Fibroblast of gingiva (primary cell): ENCODE measurements around the gene CASP14.
"Not testable (repeated sequence)": the region's sequence is repeated elsewhere in the genome, so short reads cannot be mapped to it uniquely, and the experiment has no call there.

ENCODE experiments used
- DNase-seq: peaks from one replicate; pipeline ENCODE4 v3.0.0-alpha.2; 2011; ENCODE audit warnings: low read depth

Gene CASP14, protein sequence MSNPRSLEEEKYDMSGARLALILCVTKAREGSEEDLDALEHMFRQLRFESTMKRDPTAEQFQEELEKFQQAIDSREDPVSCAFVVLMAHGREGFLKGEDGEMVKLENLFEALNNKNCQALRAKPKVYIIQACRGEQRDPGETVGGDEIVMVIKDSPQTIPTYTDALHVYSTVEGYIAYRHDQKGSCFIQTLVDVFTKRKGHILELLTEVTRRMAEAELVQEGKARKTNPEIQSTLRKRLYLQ

DNA sequence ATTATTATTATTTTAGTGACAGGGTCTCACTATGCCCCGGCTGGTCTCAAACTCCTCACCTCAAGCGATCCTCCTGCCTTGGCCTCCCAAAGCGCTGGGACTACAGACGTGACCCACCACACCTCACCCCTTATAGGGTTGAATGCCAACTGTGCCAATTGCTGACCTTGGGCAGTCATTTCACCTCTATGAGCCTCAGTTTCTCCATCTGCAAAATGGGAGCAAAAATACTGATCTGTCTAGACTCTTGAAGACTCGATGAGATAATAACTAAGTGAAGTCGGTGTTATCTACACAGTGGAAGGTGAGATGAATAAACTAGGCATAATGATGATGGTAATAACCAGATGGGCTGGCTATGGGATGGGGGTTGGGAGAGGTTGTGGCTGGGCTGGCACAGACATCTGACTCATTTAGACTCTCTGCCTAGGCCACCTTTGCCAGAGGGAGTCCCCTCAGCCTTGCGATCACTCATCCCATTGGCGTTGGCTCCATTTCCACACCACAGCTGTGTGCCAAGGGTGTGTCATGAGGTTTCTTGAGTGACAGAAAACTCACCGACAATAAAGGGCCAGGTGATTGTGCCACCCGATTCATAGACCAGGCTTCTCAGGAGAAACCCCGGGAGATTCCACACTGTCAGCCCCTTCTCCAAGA, at the start of gene CASP14:
Gene CASP14, plus strand, starts transcription at position 596 of the 657 bp plus-strand sequence. CDS start 2,772 bp downstream, outside the sequence.
- DNase-seq: no peak

DNA sequence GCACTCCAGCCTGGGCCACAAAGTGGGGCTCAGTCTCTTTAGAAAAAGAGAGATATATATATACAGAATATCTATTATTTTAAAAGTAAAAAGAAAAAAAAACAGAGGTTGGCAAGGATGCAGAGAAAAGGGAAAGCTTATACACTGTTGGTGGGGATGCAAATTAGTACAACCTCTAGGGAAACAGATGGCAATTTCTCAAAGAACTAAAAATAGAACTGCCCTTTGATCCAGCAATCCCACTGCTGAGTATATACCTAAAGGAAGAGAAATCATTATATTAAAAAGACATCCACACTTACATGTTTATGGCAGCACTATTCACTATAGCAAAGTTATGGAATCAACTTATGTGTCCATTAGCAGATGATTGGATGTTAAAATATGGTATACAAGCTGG, 41.0 kb upstream of the CASP14 start:
- no peak for DNase-seq

DNA sequence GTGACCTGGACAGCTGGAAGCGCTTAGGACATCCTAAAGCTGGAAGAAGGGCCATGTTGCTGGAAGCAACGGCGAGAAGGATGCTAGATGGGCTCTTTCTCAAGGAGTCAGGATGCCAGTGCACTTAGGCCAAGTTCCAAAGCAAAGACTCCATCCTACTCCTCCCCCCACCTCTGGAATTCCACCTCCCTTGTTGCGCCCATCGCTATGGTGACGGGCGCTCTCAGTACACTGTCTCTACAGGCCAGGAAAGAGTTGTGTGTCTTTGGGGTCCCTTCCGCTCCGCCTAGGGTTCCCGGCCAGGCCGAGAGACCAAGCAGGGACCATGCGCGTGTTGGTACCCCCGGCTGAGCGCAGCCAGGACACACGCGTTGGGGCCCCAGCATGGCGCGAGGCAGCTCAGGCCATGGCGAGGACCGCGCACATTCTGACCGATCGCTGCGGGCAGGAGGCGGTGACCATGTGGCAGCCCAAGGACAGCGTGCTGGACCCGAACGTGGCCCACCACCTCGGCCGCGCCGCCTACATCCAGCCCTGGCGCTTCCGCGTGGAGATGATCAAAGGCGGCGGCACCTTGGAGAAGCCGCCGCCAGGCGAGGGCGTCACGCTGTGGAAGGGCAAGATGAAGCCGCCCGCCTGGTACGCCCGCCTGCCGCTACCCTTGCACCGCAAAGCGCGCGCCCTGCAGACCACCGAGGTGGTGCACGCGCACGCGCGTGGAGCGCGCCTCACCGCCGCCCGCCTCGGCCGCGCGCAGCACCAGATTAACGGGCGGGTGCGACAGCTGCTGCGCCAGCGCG, 38.6 kb upstream of the CASP14 start:
- DNase-seq: no peak

GRCh38 chr19:15014579-15014978, 34.7 kb upstream of the CASP14 start:
- DNase-seq: no peak

- DNase-seq: no peak
Observed at GRCh38 chr19:15015946-15016542, 33.2 kb upstream of the CASP14 start.

- not testable (repeated sequence) for DNase-seq
Observed at GRCh38 chr19:15018836-15019235, 30.4 kb upstream of the CASP14 start.

- no peak for DNase-seq
Observed at GRCh38 chr19:15021286-15022007, 27.8 kb upstream of the CASP14 start.

- no peak for DNase-seq
Observed at GRCh38 chr19:15022752-15023151, 26.5 kb upstream of the CASP14 start.

DNA sequence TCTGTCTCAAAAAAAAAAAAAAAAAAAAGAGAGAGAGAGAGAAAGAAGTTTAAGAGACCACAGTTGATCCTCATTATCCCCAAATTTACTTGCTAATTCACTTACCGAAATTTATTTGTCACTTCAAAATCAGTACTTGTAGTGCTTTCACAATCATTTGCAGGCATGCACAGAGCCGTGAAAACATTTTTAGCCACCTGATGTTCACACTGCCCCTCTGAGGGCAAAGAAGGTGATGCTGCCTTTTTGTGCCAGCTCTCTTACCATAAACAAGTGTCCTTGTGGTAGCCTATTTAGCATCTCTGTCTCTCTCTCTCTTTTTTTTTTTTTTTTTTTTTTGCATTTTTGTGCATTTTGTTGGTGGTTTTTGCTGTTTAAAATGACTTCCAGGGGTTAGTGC, 24.1 kb upstream of the CASP14 start:
- DNase-seq: no peak

DNA sequence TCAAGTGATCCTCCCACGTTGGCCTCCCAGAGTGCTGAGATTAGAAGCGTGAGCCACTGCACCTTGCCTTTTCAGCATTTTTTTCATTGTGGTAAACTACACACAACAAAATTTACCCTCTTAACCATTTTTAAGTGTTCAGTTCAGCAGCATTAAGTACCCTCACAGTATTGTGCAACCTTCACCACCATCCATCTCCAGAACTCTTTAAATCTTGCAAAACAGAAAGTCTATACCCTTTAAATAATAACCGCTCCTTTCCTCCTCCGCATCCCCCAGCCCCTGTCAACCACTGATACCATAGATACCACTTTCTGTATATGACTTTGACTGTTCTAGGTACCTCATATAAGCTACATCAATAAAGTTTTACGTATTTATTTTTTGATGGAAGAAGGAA, 20.8 kb upstream of the CASP14 start:
- DNase-seq: no peak

- no peak for DNase-seq
Observed at GRCh38 chr19:15031675-15032074, 17.6 kb upstream of the CASP14 start.

DNA sequence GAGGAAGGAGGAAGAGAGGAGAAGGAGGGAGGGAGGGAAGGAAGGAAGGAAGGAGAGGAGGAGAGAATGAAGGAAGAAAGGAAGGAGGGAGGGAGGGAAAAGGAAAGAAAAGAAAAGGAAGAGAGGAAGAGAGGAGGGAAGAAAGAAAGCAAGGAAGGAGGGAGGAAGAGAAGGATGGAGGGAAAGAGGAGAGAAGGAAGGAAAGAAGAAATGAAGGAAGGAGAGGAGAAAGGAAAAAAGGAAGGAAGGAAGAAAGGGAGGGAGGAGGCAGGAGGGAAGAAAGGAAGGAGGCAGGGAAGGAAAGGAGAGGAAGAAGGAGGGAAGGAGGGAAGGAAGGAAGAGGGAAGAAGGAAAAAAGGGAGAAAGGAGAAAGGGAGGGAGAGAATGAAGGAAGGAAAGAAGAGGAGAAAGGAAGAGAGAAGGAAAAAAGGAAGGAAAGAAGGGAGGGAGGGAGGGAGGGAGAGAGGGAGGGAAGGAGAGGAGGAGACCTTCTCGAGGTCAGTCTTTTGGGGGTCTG, 13.4 kb upstream of the CASP14 start:
- DNase-seq: no peak

DNA sequence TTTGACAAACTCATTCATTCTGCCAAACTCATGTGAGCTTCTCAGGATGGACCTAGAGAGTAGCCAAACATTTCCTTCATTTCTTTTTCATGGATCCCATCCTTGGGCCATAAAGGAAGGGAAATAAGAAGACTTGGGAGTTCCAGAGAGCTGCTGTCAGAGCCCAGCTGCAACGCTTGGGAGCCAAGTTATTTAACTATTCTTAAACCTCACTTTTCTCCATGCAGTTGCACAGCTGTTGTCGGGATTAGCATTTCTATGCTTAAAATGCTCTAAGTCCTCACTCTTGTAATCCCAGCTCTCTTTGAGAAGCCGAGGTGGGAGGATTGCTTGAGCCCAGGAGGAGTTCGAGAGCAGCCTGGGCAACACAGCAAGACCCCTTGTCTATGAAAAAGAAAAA, 11.7 kb upstream of the CASP14 start:
- DNase-seq: no peak

DNA sequence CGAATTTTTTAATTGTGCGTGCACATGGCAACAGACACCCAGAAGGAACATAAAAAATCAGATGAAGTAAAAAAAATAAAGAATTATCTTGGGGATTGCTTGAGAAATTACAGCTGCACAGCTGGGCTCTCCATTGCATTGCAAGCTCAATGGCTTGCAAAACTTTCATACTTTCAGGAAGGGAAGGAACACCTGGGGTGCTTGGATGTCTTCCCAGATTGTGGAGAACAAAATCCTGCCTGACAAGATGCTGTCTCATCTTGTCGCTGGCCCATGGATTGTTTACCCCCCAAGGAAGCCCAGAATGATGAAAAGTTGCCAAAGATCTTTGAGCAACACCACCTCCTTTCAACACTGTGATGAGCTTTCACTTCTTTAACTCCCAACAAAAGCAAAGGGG, 11.0 kb upstream of the CASP14 start:
- DNase-seq: no peak

- DNase-seq: no peak
Observed at GRCh38 chr19:15042003-15042402, 7.3 kb upstream of the CASP14 start.

DNA sequence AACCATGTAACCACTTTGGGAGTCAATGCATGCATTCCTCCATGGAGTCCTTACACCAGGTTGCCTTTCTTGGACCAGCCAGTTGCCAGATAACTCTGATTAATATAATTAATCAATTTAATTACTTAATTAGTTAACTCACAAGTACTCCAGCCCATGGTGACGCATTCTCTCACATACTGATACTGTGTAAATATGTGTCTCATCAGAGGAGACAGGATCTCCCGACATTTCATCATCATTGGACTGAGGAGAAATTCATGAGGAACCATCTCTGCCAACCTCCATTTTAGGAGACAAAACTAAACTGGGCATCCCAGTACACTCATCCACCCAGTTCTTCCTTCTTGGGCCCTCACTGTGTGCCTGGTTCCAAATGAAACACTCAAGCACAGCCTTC, 6.5 kb upstream of the CASP14 start:
- no peak for DNase-seq

DNA sequence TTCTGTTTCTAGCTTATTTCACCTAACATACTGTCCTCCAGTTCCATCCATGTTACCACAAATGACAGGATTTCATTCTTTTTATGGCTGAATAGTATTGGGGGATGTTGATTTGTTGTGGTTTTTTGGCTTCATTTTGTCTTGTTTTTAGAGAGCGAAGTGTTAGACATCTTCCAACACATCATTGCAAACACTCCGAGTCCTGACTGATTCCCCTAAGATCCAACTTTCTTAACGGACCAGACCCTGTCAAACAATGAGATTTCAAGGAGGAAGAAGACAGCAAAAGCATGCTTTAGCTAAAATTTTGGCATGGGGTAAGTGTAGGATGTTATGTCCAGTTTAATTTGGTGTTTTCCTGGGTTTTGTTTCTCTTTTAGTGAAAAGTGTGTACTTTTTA, 3.8 kb upstream of the CASP14 start:
- DNase-seq: no peak

DNA sequence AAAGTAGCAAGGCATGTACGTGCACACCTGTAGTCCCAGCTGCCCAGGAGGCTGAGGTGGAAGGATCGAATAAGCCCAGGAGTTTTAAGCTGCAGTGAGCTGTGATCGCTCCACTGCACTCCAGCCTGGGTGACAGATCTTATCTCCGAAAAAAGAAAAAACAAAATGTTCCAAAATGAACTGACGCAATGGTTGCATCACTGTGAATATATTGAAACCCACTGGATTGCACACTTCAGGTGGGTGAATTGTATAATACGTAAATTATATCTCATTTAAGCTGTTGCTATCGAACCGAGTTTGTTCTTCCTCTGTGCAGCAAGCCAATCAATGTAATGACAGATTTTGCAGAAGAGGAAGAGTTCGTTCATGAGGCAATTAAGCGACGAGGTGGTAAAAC, 1.6 kb upstream of the CASP14 start:
- DNase-seq: no peak

GRCh38 chr19:15048128-15048527, 1.2 kb upstream of the CASP14 start:
- no peak for DNase-seq

DNA sequence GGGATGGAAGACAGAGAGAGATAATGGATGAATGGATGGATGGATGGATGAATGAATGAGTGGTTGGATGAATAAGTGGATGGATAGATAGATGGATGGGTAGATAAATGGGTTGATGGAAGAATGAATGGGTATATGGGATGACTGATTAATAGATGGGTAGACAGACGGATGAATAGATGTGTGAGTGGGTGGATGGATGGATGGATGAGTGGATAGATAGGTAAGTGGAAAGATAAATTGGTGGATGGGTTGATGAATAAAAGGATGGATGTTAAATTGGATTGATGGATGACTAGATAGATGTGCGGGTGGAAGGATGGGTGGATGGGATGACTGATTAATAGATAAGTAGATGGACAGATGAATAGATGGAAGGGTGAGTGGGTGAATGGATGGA, 1.4 kb downstream of the CASP14 start:
- no peak for DNase-seq

GRCh38 chr19:15062036-15062435, 12.8 kb downstream of the CASP14 start:
- no peak for DNase-seq

DNA sequence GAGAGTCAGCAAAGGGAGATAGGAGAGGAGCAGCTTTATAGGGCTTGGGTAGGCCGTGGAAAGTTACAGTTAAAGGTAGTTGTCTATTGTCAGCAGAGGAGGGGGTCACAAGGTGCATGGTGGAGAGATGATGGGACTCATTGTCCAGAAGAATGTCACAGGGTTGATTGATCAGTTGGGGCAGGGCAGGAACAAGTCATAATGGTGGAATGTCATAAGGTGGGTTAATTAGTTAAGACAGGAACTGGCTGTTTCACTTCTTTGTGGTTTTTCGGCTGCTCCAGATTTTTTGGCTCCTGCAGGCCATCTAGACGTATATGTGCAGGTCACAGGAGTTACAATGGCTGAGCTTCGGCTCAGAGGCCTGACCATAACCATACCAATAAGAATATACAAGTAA, 21.1 kb downstream of the CASP14 start:
- not testable (repeated sequence) for DNase-seq
